Measurements from ENCODE around the gene TET3. TPM values are rescaled to one million over a fixed set of nuclear protein-coding genes. Genes with fewer than 3 reads are reported as not detected.

The TET3 gene
- total RNA-seq, 1 experiment from 2014 or later = 2.9 TPM

GRCh38 chr2:74031221-74031620 is 46.5 kb downstream of the TET3 start:
- no peak for DNase-seq (ENCODE audit: low read depth)

DNA sequence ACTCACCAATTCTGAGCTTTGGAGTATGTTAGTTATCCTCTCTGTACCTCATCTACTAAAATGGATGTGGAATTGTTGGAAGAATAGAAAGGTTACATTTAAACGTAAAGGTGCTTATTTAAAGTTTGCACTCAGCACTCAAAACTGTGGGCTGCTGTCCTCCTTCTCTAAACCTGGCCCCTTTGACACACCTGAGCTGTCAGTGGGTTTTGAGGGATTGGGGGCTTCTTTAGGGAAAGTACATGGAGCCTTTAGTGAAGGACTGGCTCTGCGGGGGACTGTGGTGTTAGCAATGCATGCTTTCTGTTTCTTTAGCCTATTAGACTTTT is 47.2 kb downstream of the TET3 start:
- DNase-seq (ENCODE audit: low read depth) = no peak

- no peak for DNase-seq (ENCODE audit: low read depth)
These were observed 48.7 kb downstream of the TET3 start for GRCh38 chr2:74033375-74033774.

Other genes with a start within 250 kb of the TET3 start
- 167 and 206 TPM in 2 replicates for gene TPRKB, start 247.6 kb upstream of the TET3 start, total RNA-seq (2014; rRNA removed; shearing (Covaris generic))
- gene DUSP11, start 204.8 kb upstream of the TET3 start, total RNA-seq (2014; rRNA removed; shearing (Covaris generic)) = 43.2 and 52.7 TPM in 2 replicates
- under 0.01 TPM in 1 of 2 replicates, not detected in the other for gene C2orf78, start 200.7 kb upstream of the TET3 start, total RNA-seq (2014; rRNA removed; shearing (Covaris generic))
- gene STAMBP, start 155.9 kb upstream of the TET3 start, total RNA-seq (2014; rRNA removed; shearing (Covaris generic)) = 37.9 and 63.4 TPM in 2 replicates
- gene ACTG2, start 91.9 kb upstream of the TET3 start, total RNA-seq (2014; rRNA removed; shearing (Covaris generic)) = 0.18 and 0.74 TPM in 2 replicates
- gene DGUOK, start 58.0 kb upstream of the TET3 start, total RNA-seq (2014; rRNA removed; shearing (Covaris generic)) = 52.2 and 63.4 TPM in 2 replicates
- 148 and 152 TPM in 2 replicates for gene BOLA3, start 163.0 kb downstream of the TET3 start, total RNA-seq (2014; rRNA removed; shearing (Covaris generic))
- 101 and 164 TPM in 2 replicates for gene MOB1A, start 194.0 kb downstream of the TET3 start, total RNA-seq (2014; rRNA removed; shearing (Covaris generic))
- gene MTHFD2, start 213.7 kb downstream of the TET3 start, total RNA-seq (2014; rRNA removed; shearing (Covaris generic)) = 90.0 and 90.7 TPM in 2 replicates

All from Daoy (cell line).